DOHH2 (cell line): Measurements from ENCODE around the gene ZNF385B.

Experiments
- H3F3A ChIP-seq: fragments of 200-600 bp; sonication (generic), shearing (Covaris generic); 2 replicates; pipeline ENCODE4 v1.6.0; 2016; ENCODE audit warnings: antibody characterized with exemption, mild to moderate bottlenecking; ENCODE audit not compliant: control insufficient read depth, insufficient read depth
- H3K27ac ChIP-seq: fragments of 200-600 bp; sonication (generic); 2 replicates; pipeline ENCODE4 v1.5.1; 2014; ENCODE audit warnings: low read depth, mild to moderate bottlenecking, low read length, moderate library complexity
- H3K27me3 ChIP-seq: fragments of 200-600 bp; sonication (generic); 2 replicates; pipeline ENCODE4 v1.6.1; 2014; ENCODE audit warnings: mild to moderate bottlenecking, low read length, mixed read lengths; ENCODE audit not compliant: control insufficient read depth
- H3K36me3 ChIP-seq: fragments of 200-600 bp; sonication (generic); 2 replicates; pipeline ENCODE4 v1.6.1; 2014; ENCODE audit warnings: mild to moderate bottlenecking, low read length, moderate library complexity, mixed read lengths; ENCODE audit not compliant: control insufficient read depth
- H3K4me1 ChIP-seq: fragments of 200-600 bp; sonication (generic); 2 replicates; pipeline ENCODE4 v1.6.1; 2014; ENCODE audit warnings: mild to moderate bottlenecking, low read length, mixed read lengths; ENCODE audit not compliant: control insufficient read depth
- H3K4me2 ChIP-seq: fragments of 200-600 bp; sonication (generic); 2 replicates; pipeline ENCODE4 v1.6.0; 2014; ENCODE audit warnings: mild to moderate bottlenecking, low read length, moderate library complexity
- H3K4me3 ChIP-seq: fragments of 200-600 bp; sonication (generic); 2 replicates; pipeline ENCODE4 v1.5.1; 2014; ENCODE audit warnings: mild to moderate bottlenecking, low read length, mixed read lengths
- H3K79me2 ChIP-seq: fragments of 200-600 bp; sonication (generic); 2 replicates; pipeline ENCODE4 v1.6.1; 2014; ENCODE audit warnings: mild to moderate bottlenecking, low read length, mixed read lengths; ENCODE audit not compliant: control insufficient read depth
- H3K9me2 ChIP-seq: fragments of 200-600 bp; sonication (generic); replicated peaks from 2 replicates; pipeline ENCODE4 v1.6.1; 2014; ENCODE audit warnings: mild to moderate bottlenecking, low read length, mixed read lengths; ENCODE audit not compliant: control insufficient read depth
- H3K9me3 ChIP-seq: fragments of 200-600 bp; sonication (generic); 2 replicates; pipeline ENCODE4 v1.6.1; 2014; ENCODE audit warnings: antibody characterized with exemption, low read length, mixed read lengths; ENCODE audit not compliant: control insufficient read depth, insufficient read depth
- H4K20me1 ChIP-seq: fragments of 200-600 bp; sonication (generic); 2 replicates; pipeline ENCODE4 v1.6.0; 2014; ENCODE audit warnings: low read depth, mild to moderate bottlenecking, antibody characterized with exemption, low read length, moderate library complexity; ENCODE audit not compliant: control insufficient read depth, insufficient read depth
- EZH2phosphoT487 ChIP-seq: fragments of 200-600 bp; sonication (generic); IDR thresholded peaks from 2 replicates; pipeline ENCODE4 v1.6.1; 2017; ENCODE audit warnings: borderline replicate concordance, mild to moderate bottlenecking, antibody characterized with exemption, low read length, moderate library complexity, mixed read lengths
- TF ChIP-seq, protein P1 (sequence below): fragments of 200-600 bp; sonication (generic); IDR thresholded peaks from one replicate; pipeline ENCODE4 v1.5.1; 2014; ENCODE audit warnings: antibody characterized with exemption, mild to moderate bottlenecking, low read depth, low read length; ENCODE audit not compliant: poor library complexity, severe bottlenecking

ZNF385B gene

DNA sequence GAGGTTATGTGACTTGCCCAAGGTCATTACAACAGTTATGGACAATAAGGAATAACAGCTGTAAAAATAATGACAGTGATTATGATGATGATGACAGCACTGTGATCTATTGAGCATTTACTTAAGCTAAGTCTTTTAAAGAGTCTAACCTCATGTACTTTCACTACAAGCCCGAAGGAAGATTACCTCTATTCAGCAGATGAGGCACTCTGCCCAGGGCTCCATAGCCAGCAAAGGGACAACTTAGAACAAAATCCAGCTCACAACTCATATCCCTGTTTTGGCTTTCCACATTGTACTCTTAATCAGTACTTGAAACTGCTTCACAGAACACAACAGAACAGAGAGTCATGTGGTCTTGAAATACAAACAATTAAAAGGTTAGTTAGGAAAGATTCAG lies 290.2 kb downstream of the ZNF385B start:
- H3K27me3 ChIP-seq = no peaks in the 10 kb centered on the region
- no peak overlapping the region for H3K4me3 ChIP-seq
- no peak overlapping the region for H3K27ac ChIP-seq
- no peaks in the 10 kb centered on the region for H3K79me2 ChIP-seq
- no peaks in the 10 kb centered on the region for H3F3A ChIP-seq
- H3K4me1 ChIP-seq = no peaks in the 10 kb centered on the region
- H4K20me1 ChIP-seq = no peaks in the 10 kb centered on the region
- H3K36me3 ChIP-seq = no peaks in the 10 kb centered on the region
- H3K9me2 ChIP-seq = no peaks in the 10 kb centered on the region
- no peak overlapping the region for H3K4me2 ChIP-seq
- no peak for TF ChIP-seq EZH2phosphoT487
- TF ChIP-seq, protein P1, sequence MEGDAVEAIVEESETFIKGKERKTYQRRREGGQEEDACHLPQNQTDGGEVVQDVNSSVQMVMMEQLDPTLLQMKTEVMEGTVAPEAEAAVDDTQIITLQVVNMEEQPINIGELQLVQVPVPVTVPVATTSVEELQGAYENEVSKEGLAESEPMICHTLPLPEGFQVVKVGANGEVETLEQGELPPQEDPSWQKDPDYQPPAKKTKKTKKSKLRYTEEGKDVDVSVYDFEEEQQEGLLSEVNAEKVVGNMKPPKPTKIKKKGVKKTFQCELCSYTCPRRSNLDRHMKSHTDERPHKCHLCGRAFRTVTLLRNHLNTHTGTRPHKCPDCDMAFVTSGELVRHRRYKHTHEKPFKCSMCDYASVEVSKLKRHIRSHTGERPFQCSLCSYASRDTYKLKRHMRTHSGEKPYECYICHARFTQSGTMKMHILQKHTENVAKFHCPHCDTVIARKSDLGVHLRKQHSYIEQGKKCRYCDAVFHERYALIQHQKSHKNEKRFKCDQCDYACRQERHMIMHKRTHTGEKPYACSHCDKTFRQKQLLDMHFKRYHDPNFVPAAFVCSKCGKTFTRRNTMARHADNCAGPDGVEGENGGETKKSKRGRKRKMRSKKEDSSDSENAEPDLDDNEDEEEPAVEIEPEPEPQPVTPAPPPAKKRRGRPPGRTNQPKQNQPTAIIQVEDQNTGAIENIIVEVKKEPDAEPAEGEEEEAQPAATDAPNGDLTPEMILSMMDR = no peak
- no peaks in the 10 kb centered on the region for H3K9me3 ChIP-seq

DNA sequence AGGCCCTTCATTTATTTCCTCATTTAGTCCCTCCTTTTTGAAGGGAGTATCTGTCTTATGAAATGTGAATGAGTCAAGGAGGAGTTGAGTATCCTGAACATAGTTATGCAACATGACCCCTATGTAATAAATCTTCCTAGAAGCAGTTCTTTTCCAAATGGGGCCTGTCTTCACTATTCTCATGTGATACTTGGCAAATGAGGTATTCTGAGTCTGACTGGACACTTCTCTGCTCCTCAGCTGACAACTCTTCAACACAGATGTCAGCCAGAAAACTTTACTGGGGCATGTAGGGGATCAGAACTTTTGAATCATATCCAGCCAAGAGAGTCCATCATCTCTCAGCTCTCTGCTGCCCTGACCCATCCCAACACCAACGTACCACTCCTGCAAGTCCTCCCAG lies 291.6 kb downstream of the ZNF385B start:
- H3K4me3 ChIP-seq = no peak overlapping the region
- no peaks in the 10 kb centered on the region for H3K36me3 ChIP-seq
- no peaks in the 10 kb centered on the region for H3K4me1 ChIP-seq
- no peaks in the 10 kb centered on the region for H3K79me2 ChIP-seq
- H3K4me2 ChIP-seq = no peak overlapping the region
- no peak overlapping the region for H3K27ac ChIP-seq
- H3K9me2 ChIP-seq = no peaks in the 10 kb centered on the region
- TF ChIP-seq EZH2phosphoT487 = no peak
- TF ChIP-seq, protein P1 = no peak
- H3F3A ChIP-seq = no peaks in the 10 kb centered on the region
- H3K9me3 ChIP-seq = no peaks in the 10 kb centered on the region
- H4K20me1 ChIP-seq = no peaks in the 10 kb centered on the region
- no peaks in the 10 kb centered on the region for H3K27me3 ChIP-seq

DNA sequence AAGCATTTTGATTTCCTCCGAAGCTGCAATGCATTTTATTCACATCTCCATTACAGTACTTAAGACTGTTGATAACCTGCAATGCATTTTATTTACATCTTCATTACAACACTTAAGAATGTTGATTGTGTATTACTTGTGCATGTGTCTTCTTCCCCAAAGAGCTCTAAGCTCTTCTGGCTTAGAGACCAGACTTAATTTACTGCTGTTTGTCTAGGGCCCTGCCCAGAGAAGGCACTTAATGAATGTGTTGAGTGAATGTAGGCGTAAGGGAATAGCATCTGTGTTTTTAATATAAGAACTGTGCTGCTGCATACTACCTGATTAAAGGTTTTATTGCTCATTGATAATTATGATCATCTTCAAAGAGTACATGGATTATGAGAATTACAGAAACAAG lies 295.6 kb downstream of the ZNF385B start:
- TF ChIP-seq, protein P1 = no peak
- no peak for TF ChIP-seq EZH2phosphoT487
- no peaks in the 10 kb centered on the region for H3K9me3 ChIP-seq
- no peaks in the 10 kb centered on the region for H4K20me1 ChIP-seq
- no peaks in the 10 kb centered on the region for H3F3A ChIP-seq
- no peaks in the 10 kb centered on the region for H3K79me2 ChIP-seq
- no peaks in the 10 kb centered on the region for H3K27me3 ChIP-seq
- H3K4me3 ChIP-seq = no peak overlapping the region
- no peak overlapping the region for H3K4me2 ChIP-seq
- no peaks in the 10 kb centered on the region for H3K36me3 ChIP-seq
- H3K9me2 ChIP-seq = no peaks in the 10 kb centered on the region
- no peaks in the 10 kb centered on the region for H3K4me1 ChIP-seq
- no peak overlapping the region for H3K27ac ChIP-seq
